Thyroid gland (tissue), 4 donors: ENCODE data around the gene PLCL1. TPM values are rescaled to one million over a fixed set of nuclear protein-coding genes. Genes with fewer than 3 reads are reported as not detected.

Source experiments
- DNase-seq, 2 donors: peaks; one replicate each; pipeline ENCODE4 v3.0.0-alpha.2; 2019
- H3K27ac ChIP-seq, 3 donors: fragments of 200-600 bp; sonication (generic); 1 replicate in 2 of 3; 2 replicates in 1 of 3; pipeline ENCODE4 v1.5.1; 2016 to 2019; ENCODE audit warnings: mild to moderate bottlenecking in 1 of 3, moderate library complexity in 1 of 3
- H3K27me3 ChIP-seq: fragments of 200-600 bp; sonication (generic); one replicate; pipeline ENCODE4 v1.5.1; 2019
- H3K36me3 ChIP-seq, 2 donors: fragments of 200-600 bp; sonication (generic); one replicate each; pipeline ENCODE4 v1.5.1; 2016 to 2019
- H3K4me1 ChIP-seq, 2 donors: fragments of 200-600 bp; sonication (generic); one replicate each; pipeline ENCODE4 v1.5.1; 2017 to 2019
- H3K4me3 ChIP-seq, 3 donors: fragments of 200-600 bp; sonication (generic); replicated peaks in 1 of 3; 1 replicate in 2 of 3; 2 replicates in 1 of 3; pipeline ENCODE4 v1.5.1; 2016; ENCODE audit warnings: mild to moderate bottlenecking in 1 of 3
- H3K9me3 ChIP-seq: fragments of 200-600 bp; sonication (generic); one replicate; pipeline ENCODE4 v1.5.1; 2017
- CTCF ChIP-seq, 6 experiments: fragments of 200-600 bp in 3 of 6; fragments of 450-650 bp in 3 of 6; sonication (generic) in 3 of 6; IDR thresholded peaks; one replicate each; pipeline ENCODE4 v1.5.1; 2016 to 2019; ENCODE audit warnings: antibody characterized with exemption in 6 of 6, mild to moderate bottlenecking in 2 of 6, inconsistent platforms in 1 of 6, moderate library complexity in 1 of 6
- POLR2A ChIP-seq, 2 donors: fragments of 450-650 bp; IDR thresholded peaks; one replicate each; pipeline ENCODE4 v1.6.1; 2017; ENCODE audit warnings: antibody characterized with exemption in 2 of 2, mild to moderate bottlenecking in 2 of 2, moderate library complexity in 1 of 2
- WGBS, 2 donors: methylation state at CpG; one replicate each; pipeline ENCODE4 v1.1.5; 2017; 5-methylcytosine and 5-hydroxymethylcytosine counted together
- intact Hi-C: fragments of 100-400 bp; cut with DNase I; formaldehyde crosslinking; loops from one replicate; pipeline ENCODE4 v1.15.1; 2023
- total RNA-seq, 4 donors: library from RNA; depleted of rRNA; stranded (reverse); fragments of >200 nt; gene quantifications; one replicate each; pipeline ENCODE4 v1.2.3, GENCODE V29; 2016

The PLCL1 gene
- total RNA-seq, 4 donors from 2014 or later, result 9.1 to 11.8 (median 9.9) TPM

GRCh38 chr2:197920088-197920487, 115.7 kb downstream of the PLCL1 start:
- peaks cover 0 to 4% of the 10 kb centered on the region in 2 donors for H3K4me1 ChIP-seq
- no peaks in the 10 kb centered on the region for H3K36me3 ChIP-seq
- intact Hi-C loops, result no loop called here
- H3K27me3 ChIP-seq, result no peaks in the 10 kb centered on the region
- H3K9me3 ChIP-seq, result no peaks in the 10 kb centered on the region
- no peak overlapping the region for H3K4me3 ChIP-seq
- 97 to 100% methylated on average over 1 of the region's 1 CpG for WGBS, 2 donors
- H3K27ac ChIP-seq, result no peak overlapping the region
- DNase-seq, result no peak
- TF ChIP-seq CTCF (IDR thresholded peaks at IDR 0.05), result no peak
- no peak for TF ChIP-seq POLR2A (IDR thresholded peaks at IDR 0.05)

GRCh38 chr2:197920592-197921201, 116.3 kb downstream of the PLCL1 start:
- intact Hi-C loops, result no loop called here
- WGBS, 2 donors, result 94 to 95% methylated on average over 5 of the region's 5 CpGs
- no peak overlapping the region for H3K27ac ChIP-seq
- H3K4me3 ChIP-seq, result no peak overlapping the region
- no peaks in the 10 kb centered on the region for H3K9me3 ChIP-seq
- no peaks in the 10 kb centered on the region for H3K36me3 ChIP-seq
- TF ChIP-seq CTCF (IDR thresholded peaks at IDR 0.05) (no peak), POLR2A (IDR thresholded peaks at IDR 0.05) (no peak)
- no peaks in the 10 kb centered on the region for H3K27me3 ChIP-seq
- no peak for DNase-seq
- H3K4me1 ChIP-seq, result peaks cover 2 to 4% of the 10 kb centered on the region in 2 donors

- no peak overlapping the region for H3K27ac ChIP-seq
- intact Hi-C loops, result no loop called here
- H3K27me3 ChIP-seq, result no peaks in the 10 kb centered on the region
- H3K4me1 ChIP-seq, result peaks cover 4 to 7% of the 10 kb centered on the region in 2 donors
- H3K36me3 ChIP-seq, result no peaks in the 10 kb centered on the region
- no peak for DNase-seq
- H3K9me3 ChIP-seq, result no peaks in the 10 kb centered on the region
- no peak overlapping the region for H3K4me3 ChIP-seq
- 90 to 92% methylated on average over 5 of the region's 5 CpGs for whole genome bisulfite sequencing, 2 donors
- no peak for TF ChIP-seq POLR2A (IDR thresholded peaks at IDR 0.05)
- TF ChIP-seq CTCF (IDR thresholded peaks at IDR 0.05), result no peak
These were observed 120.1 kb downstream of the PLCL1 start for GRCh38 chr2:197924483-197924882.

GRCh38 chr2:197925204-197925603, 120.8 kb downstream of the PLCL1 start:
- Histone ChIP-seq H3K36me3 (no peaks in the 10 kb centered on the region), H3K4me1 (peaks cover 4 to 7% of the 10 kb centered on the region in 2 donors), H3K4me3 (no peak overlapping the region), H3K27me3 (no peaks in the 10 kb centered on the region), H3K9me3 (no peaks in the 10 kb centered on the region), H3K27ac (no peak overlapping the region)
- intact Hi-C loops, result no loop called here
- DNase-seq, result no peak
- TF ChIP-seq POLR2A (IDR thresholded peaks at IDR 0.05) (no peak), CTCF (IDR thresholded peaks at IDR 0.05) (no peak)

GRCh38 chr2:197925976-197926375, 121.6 kb downstream of the PLCL1 start:
- no peak overlapping the region for H3K27ac ChIP-seq
- H3K36me3 ChIP-seq, result no peaks in the 10 kb centered on the region
- intact Hi-C loops, result no loop called here
- TF ChIP-seq CTCF (IDR thresholded peaks at IDR 0.05) (no peak), POLR2A (IDR thresholded peaks at IDR 0.05) (no peak)
- DNase-seq, result no peak
- no peaks in the 10 kb centered on the region for H3K9me3 ChIP-seq
- H3K4me1 ChIP-seq, result peaks cover 4 to 7% of the 10 kb centered on the region in 2 donors
- H3K4me3 ChIP-seq, result no peak overlapping the region
- no peaks in the 10 kb centered on the region for H3K27me3 ChIP-seq
